Body of pancreas (tissue), 4 donors: ENCODE results near the gene CCDC138. TPM values are rescaled to one million over a fixed set of nuclear protein-coding genes. Genes with fewer than 3 reads are reported as not detected.
A peak's percentile ranks its signal among the peaks of the same experiment; 100 is the strongest.

Source experiments
- ATAC-seq: fragments of 150-250 bp; one replicate; pipeline ENCODE4 v1.9.1; 2016
- DNase-seq, 4 donors: peaks; one replicate each; pipeline ENCODE4 v3.0.0-alpha.2; 2019
- H3K27ac ChIP-seq, 4 donors: fragments of 200-600 bp; sonication (generic); 1 replicate in 3 of 4; 2 replicates in 1 of 4; pipeline versions ENCODE4 v1.5.1 to v1.6.1; 2016 to 2019; ENCODE audit warnings: mild to moderate bottlenecking in 1 of 4, mixed read lengths in 1 of 4, moderate library complexity in 1 of 4
- H3K27me3 ChIP-seq, 2 donors: fragments of 200-600 bp; sonication (generic); one replicate each; pipeline ENCODE4 v1.6.0; 2016; ENCODE audit warnings: mild to moderate bottlenecking in 1 of 2
- H3K36me3 ChIP-seq, 2 donors: fragments of 200-600 bp; sonication (generic); replicated peaks in 1 of 2; 2 replicates each; pipeline ENCODE4 v1.5.1; 2016; ENCODE audit warnings: low read depth in 2 of 2; ENCODE audit not compliant: insufficient read depth in 1 of 2
- H3K4me1 ChIP-seq: fragments of 200-600 bp; sonication (generic); one replicate; pipeline ENCODE4 v1.6.0; 2016
- H3K4me3 ChIP-seq, 2 donors: fragments of 200-600 bp; sonication (generic); 1 replicate in 1 of 2; 2 replicates in 1 of 2; pipeline ENCODE4 v1.5.1; 2016 to 2019
- H3K9me3 ChIP-seq, 3 donors: fragments of 200-600 bp; sonication (generic); 1 replicate in 2 of 3; 2 replicates in 1 of 3; pipeline ENCODE4 v1.5.1; 2016
- POLR2A ChIP-seq, 3 donors: fragments of 450-650 bp; IDR thresholded peaks; one replicate each; pipeline ENCODE4 v1.6.1; 2016; ENCODE audit warnings: antibody characterized with exemption in 3 of 3, mild to moderate bottlenecking in 2 of 3
- WGBS, 2 donors: methylation state at CpG; one replicate each; pipeline ENCODE4 v1.1.5; 2017; 5-methylcytosine and 5-hydroxymethylcytosine counted together
- intact Hi-C: fragments of 100-400 bp; cut with DNase I; formaldehyde crosslinking; loops from one replicate; pipeline ENCODE4 v1.15.1; 2023
- total RNA-seq, 2 donors: library from RNA; depleted of rRNA; stranded (reverse); fragments of >200 nt; gene quantifications; one replicate each; pipeline ENCODE4 v1.1.0, GENCODE V29; 2016
- TF ChIP-seq, protein P1 (sequence below), 7 experiments: fragments of 450-650 bp in 4 of 7; fragments of 200-600 bp in 3 of 7; sonication (generic) in 3 of 7; IDR thresholded peaks; one replicate each; pipeline ENCODE4 v1.5.1; 2016 to 2019; ENCODE audit warnings: antibody characterized with exemption in 7 of 7

CCDC138 gene
- total RNA-seq, 2 donors from 2014 or later = 3.1 to 9.6 TPM

DNA sequence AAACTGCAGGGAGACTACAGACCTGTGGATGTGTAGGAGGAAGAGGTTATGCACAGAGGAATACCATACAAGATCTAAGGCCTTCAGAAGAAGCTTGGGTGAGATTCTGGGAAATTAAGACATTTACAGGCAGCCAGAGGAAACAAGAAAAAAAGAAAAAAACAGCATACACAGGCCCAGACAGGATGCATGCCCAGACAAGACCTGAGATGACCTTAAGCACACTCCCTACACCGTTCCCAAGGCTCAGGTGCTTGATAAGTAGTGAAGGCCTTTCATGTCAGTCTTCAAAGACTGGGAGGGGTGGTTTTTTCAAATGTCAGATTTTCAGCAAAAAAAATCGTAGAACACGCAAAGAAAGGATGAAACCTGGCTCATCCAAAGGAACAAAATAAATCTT lies 83.0 kb downstream of the CCDC138 start:
- Histone ChIP-seq H3K4me3 (no peak overlapping the region), H3K36me3 (no peaks in the 10 kb centered on the region), H3K27me3 (no peaks in the 10 kb centered on the region), H3K4me1 (no peaks in the 10 kb centered on the region), H3K27ac (no peak overlapping the region), H3K9me3 (no peaks in the 10 kb centered on the region)
- ATAC-seq (no peak), DNase-seq (no peak)
- WGBS, 2 donors = 85 to 89% methylated on average over 3 of the region's 3 CpGs
- no peak for TF ChIP-seq POLR2A (IDR thresholded peaks at IDR 0.05)
- TF ChIP-seq, protein P1, sequence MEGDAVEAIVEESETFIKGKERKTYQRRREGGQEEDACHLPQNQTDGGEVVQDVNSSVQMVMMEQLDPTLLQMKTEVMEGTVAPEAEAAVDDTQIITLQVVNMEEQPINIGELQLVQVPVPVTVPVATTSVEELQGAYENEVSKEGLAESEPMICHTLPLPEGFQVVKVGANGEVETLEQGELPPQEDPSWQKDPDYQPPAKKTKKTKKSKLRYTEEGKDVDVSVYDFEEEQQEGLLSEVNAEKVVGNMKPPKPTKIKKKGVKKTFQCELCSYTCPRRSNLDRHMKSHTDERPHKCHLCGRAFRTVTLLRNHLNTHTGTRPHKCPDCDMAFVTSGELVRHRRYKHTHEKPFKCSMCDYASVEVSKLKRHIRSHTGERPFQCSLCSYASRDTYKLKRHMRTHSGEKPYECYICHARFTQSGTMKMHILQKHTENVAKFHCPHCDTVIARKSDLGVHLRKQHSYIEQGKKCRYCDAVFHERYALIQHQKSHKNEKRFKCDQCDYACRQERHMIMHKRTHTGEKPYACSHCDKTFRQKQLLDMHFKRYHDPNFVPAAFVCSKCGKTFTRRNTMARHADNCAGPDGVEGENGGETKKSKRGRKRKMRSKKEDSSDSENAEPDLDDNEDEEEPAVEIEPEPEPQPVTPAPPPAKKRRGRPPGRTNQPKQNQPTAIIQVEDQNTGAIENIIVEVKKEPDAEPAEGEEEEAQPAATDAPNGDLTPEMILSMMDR (IDR thresholded peaks at IDR 0.05) = no peak
- intact Hi-C loops = no loop called here

DNA sequence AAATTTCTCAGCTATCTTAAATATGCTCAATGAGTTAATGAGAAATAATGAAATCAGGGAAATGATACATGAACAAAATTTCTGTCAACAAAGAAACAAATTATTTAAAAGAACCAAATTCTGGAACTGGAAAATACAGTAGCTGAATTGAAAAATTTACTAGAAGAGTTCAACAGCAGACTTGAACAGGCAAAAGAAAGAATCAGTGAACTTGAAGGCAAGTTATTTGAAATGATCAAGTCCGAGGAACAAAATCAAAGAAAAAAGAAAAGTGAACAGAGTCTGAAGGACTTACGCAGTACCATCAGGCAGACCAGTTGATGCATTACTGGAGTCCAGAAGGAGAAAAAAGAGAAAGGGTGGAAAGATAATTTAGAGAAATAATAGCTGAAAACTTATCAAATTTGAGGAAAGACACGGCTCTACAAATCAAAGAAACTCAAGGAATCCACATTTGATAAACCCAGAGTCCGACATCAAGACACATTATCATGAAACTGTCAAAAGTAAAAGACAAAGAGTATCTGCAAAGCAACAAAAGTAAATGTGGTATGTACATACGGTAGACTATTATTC lies 83.6 kb downstream of the CCDC138 start:
- Histone ChIP-seq H3K27me3 (no peaks in the 10 kb centered on the region), H3K27ac (no peak overlapping the region), H3K36me3 (no peaks in the 10 kb centered on the region), H3K4me1 (no peaks in the 10 kb centered on the region), H3K9me3 (no peaks in the 10 kb centered on the region), H3K4me3 (no peak overlapping the region)
- intact Hi-C loops = no loop called here
- WGBS, 2 donors = 94 to 95% methylated on average over 5 of the region's 5 CpGs
- no peak for ATAC-seq
- TF ChIP-seq, protein P1 (IDR thresholded peaks at IDR 0.05) = no peak
- TF ChIP-seq POLR2A (IDR thresholded peaks at IDR 0.05) = no peak
- no peak for DNase-seq

DNA sequence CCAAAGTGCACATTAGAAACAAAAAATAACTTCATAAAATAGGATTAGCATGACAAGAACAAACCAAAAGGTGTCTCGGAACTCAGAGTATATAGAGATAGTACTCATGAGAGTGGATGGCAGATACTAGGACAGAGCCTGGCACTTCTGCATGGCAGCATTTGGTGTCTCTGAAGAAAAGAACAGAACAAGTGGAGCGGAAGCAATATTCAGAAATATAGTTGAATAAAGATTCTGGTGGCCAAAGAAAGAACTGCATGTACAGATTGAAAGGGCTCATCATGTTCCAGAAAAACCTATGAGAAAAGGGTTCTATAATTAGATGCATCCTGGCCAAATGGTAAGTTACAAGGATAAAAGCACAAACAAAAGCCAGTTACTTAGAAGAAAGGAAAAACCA lies 90.9 kb downstream of the CCDC138 start:
- ATAC-seq = no peak
- intact Hi-C loops = no loop called here
- no peak overlapping the region for H3K4me3 ChIP-seq
- no peak overlapping the region for H3K27ac ChIP-seq
- no peaks in the 10 kb centered on the region for H3K9me3 ChIP-seq
- DNase-seq = no peak
- 92 to 96% methylated on average over 2 of the region's 2 CpGs for WGBS, 2 donors
- H3K4me1 ChIP-seq = no peaks in the 10 kb centered on the region
- no peaks in the 10 kb centered on the region for H3K27me3 ChIP-seq
- TF ChIP-seq, protein P1 (IDR thresholded peaks at IDR 0.05) = peak in 1 of 7 experiments; percentile 8
- TF ChIP-seq POLR2A (IDR thresholded peaks at IDR 0.05) = no peak
- H3K36me3 ChIP-seq = no peaks in the 10 kb centered on the region

DNA sequence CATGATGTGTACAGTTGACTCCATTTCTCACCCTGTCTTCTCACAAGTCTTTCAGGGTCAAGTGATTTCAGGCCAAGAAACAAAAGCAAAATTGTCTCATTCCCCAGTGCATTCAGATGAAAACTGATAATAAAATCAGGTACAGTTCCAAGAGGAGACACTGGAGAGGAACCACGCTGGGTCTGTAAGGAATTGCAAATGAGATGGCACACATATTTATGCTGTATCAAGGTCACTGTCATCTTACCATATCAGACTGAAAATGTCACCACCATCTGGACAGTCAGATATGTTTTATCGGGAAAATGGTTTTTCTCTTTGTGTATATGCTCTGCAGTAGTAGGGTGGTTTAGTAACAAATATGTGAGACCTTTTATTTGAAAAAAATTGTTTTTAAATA lies 91.7 kb downstream of the CCDC138 start:
- WGBS, 2 donors = 45 to 48% methylated on average over 2 of the region's 2 CpGs
- no peak overlapping the region for H3K27ac ChIP-seq
- DNase-seq (no peak), ATAC-seq (no peak)
- intact Hi-C loops = no loop called here
- H3K27me3 ChIP-seq = no peaks in the 10 kb centered on the region
- H3K4me1 ChIP-seq = no peaks in the 10 kb centered on the region
- TF ChIP-seq, protein P1 (IDR thresholded peaks at IDR 0.05) = no peak
- TF ChIP-seq POLR2A (IDR thresholded peaks at IDR 0.05) = no peak
- H3K4me3 ChIP-seq = no peak overlapping the region
- no peaks in the 10 kb centered on the region for H3K36me3 ChIP-seq
- H3K9me3 ChIP-seq = no peaks in the 10 kb centered on the region

DNA sequence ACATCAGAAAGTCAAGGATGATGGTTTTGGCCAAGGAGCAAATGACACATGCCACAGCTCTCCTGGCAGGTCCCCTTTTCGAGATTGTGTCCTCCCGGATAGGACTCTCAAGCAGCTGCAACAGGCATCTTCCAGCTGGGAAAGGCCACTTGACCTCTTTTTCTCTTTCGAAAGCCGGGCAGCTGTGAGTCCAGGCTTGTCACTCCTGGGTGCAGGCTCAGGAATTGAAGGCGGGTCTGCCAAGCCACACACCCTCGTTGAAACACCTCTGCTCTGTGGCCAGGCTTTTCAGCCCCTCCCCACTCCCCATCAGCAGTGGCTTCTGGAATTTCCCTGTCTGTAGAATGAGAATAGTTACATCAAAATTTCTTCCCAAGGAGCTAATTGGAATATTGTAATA lies 98.0 kb downstream of the CCDC138 start:
- H3K9me3 ChIP-seq = no peaks in the 10 kb centered on the region
- no peak overlapping the region for H3K4me3 ChIP-seq
- no peaks in the 10 kb centered on the region for H3K27me3 ChIP-seq
- no peak for DNase-seq
- no peaks in the 10 kb centered on the region for H3K36me3 ChIP-seq
- no peak for ATAC-seq
- TF ChIP-seq, protein P1 (IDR thresholded peaks at IDR 0.05) = no peak
- no peak for TF ChIP-seq POLR2A (IDR thresholded peaks at IDR 0.05)
- H3K27ac ChIP-seq = no peak overlapping the region
- H3K4me1 ChIP-seq = no peaks in the 10 kb centered on the region
- WGBS, 2 donors = 47 to 54% methylated on average over 6 of the region's 6 CpGs
- intact Hi-C loops = no loop called here
